Medulla oblongata (tissue), 1 donor: ENCODE measurements around the gene RUFY2.
A peak's percentile ranks its signal among the peaks of the same experiment; 100 is the strongest.

ENCODE experiments used
- DNase-seq: peaks from one replicate; pipeline ENCODE4 v3.0.0-alpha.2; 2015; ENCODE audit errors: extremely low spot score

Gene RUFY2

DNA sequence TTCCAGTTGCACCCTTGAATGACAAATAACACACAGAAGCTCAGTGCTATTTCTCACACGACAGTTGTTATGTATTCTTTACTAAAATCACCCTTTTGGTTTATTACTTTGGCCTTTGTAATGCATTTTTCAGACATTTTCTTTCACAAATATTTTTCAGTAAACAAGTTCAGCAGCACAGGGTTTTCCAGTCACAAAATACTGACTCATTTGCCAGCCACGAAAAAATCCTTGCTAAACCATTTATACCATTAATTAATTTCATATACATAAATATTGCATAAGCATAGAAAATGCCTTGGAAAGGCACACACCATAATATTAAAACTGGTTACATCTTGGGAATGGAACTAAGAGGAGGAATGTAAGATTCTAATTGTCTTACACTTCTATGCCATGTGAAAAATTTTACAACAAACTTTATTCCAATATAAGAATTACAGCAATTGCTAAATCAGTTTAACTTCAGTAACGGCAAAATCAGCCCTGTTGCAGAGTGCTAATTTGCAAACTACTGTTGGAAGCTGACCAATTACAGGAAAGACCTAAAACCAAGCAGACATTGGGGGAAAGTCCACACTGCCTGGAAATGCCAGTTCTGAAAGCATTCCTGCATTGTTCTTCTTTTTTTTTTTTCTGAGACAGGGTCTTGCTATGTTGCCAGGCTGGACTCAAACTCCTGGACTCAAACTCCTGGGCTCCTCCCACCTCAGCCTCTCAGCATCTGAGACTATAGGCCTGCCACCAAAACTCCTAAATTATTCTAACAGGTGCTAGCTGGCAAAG lies 42.8 kb downstream of the RUFY2 start:
- no peak for DNase-seq

DNA sequence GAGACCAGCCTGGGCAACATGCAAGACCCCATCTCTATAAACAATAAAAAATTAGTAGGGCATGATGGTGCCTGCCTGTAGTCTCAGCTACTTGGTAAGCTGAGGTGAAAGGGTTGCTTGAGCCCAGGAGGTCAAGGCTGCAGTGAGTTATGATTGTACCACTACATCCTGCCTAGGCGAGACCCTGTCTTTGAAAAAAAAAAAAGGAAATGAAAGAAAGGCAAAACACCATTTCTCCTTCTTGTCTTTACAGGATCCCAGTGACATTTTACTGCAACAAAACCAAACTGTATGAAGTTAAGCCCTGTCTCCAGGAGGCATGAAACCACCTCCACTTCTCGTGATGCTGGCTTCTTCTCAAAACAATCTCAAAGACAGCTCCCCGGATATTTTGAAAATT lies 44.5 kb downstream of the RUFY2 start:
- DNase-seq: no peak

DNA sequence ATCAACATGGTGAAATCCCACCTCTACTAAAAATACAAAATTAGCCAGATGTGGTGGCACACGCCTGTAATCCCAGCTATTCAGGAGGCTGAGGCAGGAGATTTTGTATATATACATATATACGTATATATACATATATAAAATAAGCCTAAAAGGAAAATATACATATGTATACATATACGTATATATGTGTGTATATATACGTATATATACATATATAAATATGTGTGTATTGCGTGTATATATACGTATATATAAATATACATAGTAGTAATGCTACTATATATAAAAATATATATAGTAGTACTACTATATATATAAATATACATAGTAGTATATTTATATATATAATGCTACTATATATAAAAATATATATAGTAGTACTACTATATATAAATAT lies 47.9 kb downstream of the RUFY2 start:
- no peak for DNase-seq

DNA sequence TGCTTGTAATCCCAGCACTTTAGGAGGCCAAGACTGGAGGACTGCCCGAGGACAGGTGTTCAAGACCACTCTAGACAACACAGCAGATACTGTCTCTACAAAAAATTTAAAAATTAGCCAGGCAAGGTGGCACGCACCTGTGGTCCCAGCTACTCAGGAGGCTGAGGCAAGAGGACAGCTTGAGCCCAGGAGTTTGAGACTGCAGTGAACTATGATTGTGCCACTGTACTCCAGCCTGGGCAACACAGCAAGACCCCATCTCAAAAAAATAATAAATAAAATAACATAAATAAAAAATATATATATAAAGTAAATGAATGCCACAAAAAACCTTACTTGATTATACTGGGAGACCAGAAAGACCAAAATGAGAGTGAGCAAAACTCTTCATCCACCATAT lies 53.5 kb downstream of the RUFY2 start:
- DNase-seq: no peak

DNA sequence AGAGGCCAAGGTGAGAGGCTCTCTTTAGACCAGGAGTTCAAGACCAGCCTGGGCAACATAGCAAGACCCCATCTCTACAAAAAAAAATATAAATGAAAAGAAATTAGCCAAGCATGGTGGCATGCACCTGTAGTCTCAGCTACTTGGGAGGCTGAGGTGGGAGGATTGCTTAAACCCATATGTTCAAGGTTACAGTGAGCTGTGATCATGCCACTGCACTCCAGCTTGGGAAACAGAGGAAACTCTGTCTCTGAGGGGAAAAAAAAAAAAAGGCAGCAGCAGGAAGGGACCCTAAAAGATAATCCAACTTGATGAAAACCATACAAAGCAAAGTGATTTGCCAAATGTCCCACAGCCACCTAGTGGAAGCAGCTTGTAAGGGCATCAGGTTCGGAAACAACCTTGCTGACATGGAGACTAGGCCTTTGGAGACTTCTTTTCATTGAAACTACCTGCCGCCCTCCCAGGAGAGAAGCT lies 58.8 kb downstream of the RUFY2 start:
- DNase-seq: peak; percentile 54

DNA sequence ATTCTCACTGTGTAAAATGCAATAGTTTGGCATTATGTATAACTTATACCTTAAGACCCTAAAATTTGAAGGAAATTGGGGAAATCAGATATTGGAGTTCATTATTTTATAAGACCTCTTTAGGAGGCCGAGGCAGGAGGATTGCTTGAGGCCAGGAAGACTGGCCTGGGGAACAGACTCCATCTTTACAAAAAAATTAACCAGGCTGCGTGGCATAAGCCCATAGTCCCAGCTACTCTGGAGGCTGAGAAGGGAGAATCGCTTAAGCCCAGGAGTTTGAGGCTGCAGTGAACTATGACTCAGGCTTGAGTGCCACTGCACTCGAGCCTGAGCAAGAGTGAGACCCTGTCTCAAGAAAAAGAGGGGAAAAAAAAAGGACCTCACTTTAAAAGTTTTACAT lies 60.3 kb downstream of the RUFY2 start:
- DNase-seq: no peak

DNA sequence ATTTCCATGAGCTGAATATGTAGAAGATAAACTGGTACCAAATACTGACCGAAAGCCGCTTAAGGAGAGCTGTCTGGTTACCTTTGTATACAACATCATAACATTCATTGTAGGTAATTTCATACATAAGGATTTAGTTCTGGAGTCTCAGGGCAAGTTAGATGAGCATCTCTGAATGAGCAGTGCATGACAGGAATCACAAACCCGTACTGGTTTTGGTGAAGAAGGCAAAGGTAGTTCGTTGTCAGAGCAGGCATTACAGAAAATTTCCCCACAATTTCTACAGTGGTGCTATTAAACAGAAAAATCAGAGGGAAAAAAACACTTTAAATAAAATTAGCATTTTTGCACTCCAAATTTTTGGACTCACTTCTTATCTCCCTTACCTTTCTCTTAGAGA lies 61.5 kb downstream of the RUFY2 start:
- DNase-seq: no peak

DNA sequence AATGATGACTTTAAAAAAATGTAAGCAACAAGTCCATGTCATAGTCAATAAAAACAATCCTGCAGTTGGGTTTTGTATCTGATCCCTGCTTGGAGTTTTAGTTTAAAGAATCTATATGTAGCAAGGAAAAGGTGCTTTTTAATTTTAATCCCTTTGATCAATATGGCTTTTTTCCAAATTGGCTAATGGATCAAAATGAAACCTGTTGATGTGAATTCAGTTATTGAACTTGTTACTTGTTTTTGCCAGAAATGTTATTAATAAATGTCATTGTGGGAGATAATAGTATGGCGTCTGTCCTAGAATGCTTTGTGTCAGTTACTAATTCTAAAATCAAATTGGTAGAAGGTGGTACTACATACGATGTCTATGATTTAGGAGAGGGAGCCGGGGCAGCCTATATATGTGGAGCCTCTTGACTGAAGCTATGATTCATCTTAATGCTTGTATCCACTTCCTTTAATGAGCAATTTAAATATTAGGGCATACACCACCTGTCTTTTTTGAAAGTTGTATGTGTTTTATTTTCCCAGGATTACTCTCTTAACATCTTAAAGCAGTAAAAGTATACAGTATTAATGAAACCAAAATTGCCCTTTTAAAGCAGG lies 64.1 kb downstream of the RUFY2 start:
- no peak for DNase-seq

DNA sequence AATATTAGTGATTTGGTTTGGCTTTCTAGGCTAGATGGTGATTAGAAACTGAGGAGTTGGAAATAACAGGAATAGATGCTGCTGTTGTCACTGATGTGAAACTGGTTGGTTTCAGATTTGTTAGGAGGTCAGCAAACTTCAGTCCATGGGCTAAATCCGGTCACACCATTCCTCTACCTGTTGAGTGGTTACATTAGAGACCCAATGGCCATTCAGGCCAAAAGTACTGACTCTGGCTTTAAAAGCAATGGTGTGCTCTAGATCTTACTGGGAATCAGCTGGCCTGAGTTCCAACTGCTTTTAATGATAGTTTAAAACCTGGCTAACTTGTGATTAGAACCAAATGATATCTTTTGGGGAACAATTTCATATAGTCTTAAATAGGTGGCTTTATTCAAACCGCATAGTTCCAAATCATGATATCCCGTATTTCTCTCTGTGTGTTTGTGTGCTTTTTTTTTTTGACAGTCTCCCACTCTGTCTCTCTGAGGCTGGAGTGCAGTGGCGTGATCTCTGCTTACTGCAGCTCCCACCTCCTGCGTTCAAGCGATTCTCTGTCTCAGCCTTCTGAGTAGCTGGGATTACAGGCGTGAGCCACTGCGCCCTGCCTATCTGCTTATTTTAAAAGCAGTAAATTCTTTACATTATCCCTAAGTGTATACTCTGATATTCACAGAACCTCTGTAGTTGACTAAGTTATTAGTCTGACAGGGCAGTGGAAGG lies 66.6 kb downstream of the RUFY2 start:
- no peak for DNase-seq

DNA sequence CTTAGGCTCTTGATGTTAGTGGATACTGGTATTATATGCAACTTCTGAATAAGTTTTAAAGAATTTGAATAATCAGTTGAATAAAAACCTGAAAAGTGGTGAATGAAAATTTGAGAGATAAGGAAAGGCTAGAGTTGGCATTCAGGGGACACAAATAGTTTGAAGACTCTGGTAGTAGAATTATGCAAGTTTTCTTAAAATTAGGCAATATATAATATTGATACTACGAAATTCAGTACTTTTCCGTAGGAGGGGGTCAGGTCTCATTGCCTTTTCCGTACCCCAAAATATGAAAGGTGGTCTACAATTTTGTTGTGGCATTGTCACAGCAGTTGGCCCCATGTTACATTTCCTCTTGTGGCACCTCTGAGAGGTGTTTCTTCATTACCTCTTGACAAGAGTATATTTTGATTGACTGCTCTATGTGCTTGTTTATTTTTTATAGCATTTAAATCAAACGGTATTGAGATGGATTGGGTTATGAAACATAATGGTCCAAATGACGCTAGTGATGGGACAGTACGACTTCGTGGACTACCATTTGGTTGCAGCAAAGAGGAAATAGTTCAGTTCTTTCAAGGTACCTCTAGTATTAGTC lies 70.2 kb downstream of the RUFY2 start:
- DNase-seq: no peak

DNA sequence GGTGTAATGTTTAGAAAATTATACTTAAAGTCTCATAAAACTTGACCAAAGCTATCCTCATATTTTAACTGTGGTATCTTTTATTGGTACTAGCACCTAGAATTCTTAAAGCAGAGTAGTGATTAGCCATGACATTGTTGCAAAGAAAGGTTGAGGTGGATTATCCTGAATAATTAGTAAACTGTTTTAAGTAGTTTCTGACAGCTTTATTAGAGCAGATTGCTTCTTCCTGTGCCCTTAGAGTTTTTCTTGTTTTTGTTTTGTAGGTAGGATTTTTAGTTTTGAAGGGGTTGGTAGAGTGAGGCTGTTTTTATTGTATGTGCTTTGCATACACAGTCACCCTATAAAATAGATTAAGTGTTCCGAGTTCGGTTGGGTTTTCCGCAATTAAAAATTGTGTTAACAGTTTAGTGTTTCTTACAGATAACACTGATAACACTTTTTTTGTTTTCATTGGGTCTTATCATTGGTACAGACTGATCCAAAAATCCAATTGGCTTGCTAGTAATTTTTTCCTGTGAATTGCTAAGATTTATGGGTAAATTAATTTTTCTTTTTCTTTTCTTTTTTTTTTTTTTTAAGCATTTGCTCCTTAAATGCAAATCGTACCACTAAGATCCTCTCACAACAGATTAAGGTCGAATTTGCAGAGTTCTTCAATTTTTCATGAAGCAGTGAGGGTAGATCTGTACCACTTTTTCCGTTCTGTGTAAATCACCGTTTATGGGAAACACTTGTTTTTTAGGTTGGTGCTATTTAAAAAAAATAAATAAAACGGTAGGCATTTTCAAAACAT lies 72.2 kb downstream of the RUFY2 start:
- no peak for DNase-seq

DNA sequence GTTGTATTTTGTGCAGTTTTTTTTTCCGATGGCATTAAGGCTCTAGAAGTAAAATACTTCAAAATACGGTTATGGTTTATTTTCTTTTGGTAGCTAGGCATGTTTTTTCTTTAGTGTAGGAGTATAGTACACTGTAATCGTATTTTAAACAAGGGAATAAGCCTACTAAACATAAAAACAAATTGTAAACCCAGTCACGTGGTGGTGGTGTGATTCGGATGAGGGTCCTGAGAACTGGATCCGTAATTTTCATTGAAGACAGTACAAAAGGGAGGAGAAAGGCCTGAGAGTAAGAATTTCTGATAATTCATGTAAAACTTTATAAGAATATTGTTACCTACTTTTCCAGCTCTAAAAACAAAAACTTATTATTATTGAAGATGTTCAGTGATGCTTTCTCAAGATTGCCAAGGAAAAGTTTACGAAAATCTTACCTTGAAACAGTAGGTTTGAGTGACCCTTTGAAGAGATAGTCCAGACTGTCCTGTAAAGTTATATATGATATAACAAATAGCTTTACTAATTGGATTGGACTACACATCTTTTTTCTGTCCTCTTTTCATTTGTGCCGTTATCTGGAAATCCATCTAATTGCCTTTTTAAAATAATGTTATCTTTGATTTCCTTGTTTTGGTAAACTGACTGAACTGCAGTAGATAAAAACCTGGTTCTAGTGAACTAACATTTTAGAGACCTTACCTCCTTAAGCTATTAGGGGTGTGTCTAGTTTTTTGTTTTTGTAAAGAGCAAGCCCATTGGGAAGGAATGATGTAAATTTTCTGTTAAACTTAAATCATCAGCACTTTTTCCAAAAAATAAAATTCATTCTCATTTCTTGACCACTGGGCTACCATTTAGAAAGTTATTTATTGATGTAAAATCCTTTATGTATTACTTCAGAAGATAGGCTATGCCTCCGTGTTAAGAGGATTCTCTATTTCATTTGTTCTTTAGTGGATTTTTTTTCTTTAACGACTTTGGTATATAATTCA lies 73.3 kb downstream of the RUFY2 start:
- DNase-seq: peak; percentile 61

DNA sequence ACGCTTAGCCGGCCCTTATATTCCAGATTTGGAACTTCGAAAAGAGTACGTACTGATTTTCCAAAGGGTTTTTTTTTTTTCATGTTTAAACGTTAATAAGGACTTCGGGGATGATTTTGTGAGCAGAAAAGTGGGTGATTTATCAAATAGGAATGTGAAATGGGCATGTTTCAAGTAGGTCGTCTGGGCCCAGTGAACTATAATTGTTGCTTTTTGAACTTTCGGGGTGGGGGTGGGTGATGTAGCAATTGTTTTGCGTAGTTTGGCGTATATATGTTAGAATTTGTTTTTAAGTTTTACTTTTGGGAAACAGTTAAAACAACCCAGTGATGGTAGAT lies 74.0 kb downstream of the RUFY2 start:
- no peak for DNase-seq

DNA sequence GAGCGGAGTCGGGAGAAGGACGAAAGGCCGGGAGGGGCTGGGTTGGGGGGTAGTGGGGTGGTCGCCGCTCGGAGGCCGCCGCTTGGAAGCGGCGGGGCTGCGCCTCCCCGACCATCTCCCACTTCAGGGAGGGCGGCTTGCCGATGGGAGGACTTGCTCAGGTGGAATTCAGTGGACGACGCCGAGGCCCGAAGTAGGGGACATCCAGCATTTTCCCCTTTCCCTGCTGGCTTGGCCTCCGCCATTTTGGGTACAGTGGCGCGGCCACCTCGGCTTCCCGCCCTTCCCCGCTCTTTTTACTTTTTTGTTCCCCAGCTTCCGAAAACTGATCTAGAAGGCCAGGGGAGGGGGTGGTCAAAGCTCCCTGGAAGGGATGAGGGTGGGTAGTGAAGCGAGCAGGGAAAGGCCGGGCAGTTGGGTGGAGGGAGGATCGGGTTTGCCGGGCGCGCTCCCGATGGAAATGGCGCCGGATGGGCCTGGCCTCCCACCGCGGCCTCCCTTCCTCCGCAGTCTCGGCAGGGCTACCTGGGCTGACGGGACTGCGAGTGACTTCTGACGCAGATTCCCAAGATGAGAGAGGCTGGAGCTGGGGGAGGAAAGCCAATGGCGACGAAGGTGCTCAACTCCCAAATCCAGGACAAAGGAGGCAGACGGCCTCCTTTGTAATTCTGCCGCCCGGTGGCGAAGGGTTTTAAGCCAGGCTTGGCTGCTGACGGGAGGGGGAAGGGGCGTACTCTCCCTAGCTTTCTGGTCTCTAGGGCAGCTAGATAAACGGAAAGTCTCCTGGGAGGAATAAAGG lies 74.6 kb downstream of the RUFY2 start, which contains the start of gene PBLD:
Gene PBLD, minus strand, starts transcription at position 670 of the 799 bp plus-strand sequence. CDS start 26,084 bp downstream, outside the sequence.
- DNase-seq: peak; percentile 90

DNA sequence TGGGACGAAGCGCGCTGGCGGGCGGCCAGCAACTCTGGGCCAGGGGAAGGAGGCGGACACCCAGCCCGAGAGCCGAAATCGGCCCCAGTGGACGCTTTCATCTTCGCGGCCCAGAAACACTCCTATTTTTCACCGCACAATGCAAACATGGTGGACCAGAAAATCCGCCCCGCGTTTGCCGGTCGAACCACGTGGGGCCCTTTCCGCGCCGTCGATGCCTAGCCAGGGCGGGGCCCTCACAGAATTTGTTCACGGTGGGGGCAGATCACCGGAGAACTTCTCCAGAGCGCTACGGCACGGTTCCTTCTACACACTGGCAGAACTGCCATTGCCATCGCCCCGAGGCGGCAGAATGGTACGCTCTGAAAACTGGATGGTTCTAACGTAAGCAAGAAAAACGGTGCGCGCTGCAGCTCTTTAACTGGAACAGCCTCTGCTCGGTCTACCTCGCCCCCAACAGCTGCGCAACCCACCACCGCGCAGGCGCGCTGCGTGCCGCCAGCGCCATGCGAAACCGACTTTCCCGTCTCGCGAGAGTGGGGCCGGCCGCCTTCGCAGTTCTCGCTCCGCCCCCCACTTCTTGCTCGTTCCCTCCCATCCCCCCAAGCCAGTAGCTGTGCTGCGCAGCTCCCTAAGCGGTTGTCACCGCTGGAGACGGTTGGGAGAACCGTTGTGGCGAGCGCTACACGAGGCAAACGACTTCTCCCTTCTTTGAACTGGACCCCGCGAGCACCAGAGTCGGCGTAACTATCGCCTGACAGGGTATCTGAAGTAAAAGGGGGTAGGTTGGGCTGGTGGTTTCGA lies 75.4 kb downstream of the RUFY2 start, which contains the start of gene HNRNPH3:
Gene HNRNPH3, plus strand, starts transcription at position 610 of the 804 bp plus-strand sequence. CDS start 5,158 bp downstream, outside the sequence.
- peak; percentile 98 for DNase-seq

DNA sequence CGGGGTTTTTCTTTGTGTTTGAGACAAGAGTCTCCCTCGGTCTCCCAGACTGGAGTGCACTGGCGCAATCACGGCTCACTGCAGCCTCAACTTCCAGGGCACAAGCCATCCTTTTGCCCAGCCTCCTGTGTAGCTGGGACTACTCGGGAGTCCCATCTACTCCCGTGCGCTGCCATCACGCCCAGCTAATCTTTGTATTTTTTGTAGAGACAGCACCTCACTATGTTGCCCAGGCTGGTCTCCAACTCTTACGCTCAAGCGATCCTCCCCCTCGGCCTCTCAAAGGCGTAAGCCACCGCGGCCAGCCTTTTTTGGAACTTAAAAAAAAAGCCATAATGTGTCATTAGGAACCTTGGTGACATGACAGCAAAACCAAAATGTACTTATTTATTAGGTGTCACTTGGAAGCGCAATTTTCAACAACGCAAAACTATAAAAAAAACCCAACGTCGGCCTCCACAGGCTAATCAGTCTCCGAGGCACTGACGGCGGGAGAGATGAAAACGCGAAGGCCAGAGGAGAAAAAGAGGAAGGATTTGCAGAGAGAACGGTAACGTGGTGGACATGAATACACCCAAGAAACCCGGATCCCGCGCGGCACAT lies 76.1 kb downstream of the RUFY2 start:
- DNase-seq: peak; percentile 65

DNA sequence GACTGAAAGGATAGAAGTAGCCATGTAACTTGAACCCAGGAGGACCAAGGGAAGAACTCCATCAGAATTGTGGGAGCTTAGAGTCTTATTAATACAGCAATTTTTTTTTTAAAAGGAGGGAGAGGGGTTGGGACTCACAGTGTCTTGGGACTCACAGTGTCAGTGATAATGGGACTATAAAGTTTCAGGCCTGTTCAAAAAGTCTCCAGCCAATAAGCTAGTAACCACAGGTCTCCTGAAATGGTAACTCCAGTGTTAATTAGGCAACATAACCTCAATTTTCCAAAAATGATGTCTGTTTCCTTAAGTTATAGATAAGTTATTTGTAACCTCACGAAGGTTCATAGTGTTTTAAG lies 77.6 kb downstream of the RUFY2 start:
- DNase-seq: no peak
